SK-N-SH treated with all-trans-retinoic acid at 6 μM for 48 hours (cell line): ENCODE data around the gene NRARP.

Experiments
- ARNTL ChIP-seq: fragments of 450-650 bp; formaldehyde crosslinking; IDR thresholded peaks from 2 replicates; pipeline ENCODE4 v1.5.0; 2020; ENCODE audit warnings: low read depth, mild to moderate bottlenecking, moderate library complexity, borderline replicate concordance
- CSDC2 ChIP-seq: fragments of 250-450 bp; sonication (Bioruptor Pico); IDR thresholded peaks from 2 replicates; pipeline ENCODE4 v1.5.0; 2020; ENCODE audit warnings: mild to moderate bottlenecking, moderate library complexity
- ISL1 ChIP-seq: fragments of 250-450 bp; sonication (Bioruptor Pico); IDR thresholded peaks from 2 replicates; pipeline ENCODE4 v2.1.2; 2022; ENCODE audit warnings: mild to moderate bottlenecking, moderate library complexity
- OSR1 ChIP-seq: fragments of 250-450 bp; sonication (Bioruptor Pico); IDR thresholded peaks from 2 replicates; pipeline ENCODE4 v1.8.0; 2022; ENCODE audit warnings: moderate library complexity, mild to moderate bottlenecking, inconsistent platforms
- ZC3H10 ChIP-seq: fragments of 250-450 bp; sonication (Bioruptor Pico); IDR thresholded peaks from 2 replicates; pipeline ENCODE4 v1.5.1; 2021; ENCODE audit warnings: mild to moderate bottlenecking, moderate library complexity
- ZFP3 ChIP-seq: fragments of 250-450 bp; sonication (Bioruptor Pico); IDR thresholded peaks from 2 replicates; pipeline ENCODE4 v1.5.0; 2020; ENCODE audit warnings: mild to moderate bottlenecking, moderate library complexity
- ZNF565 ChIP-seq: fragments of 450-650 bp; formaldehyde crosslinking; conservative IDR thresholded peaks from 2 replicates; pipeline ENCODE4 v1.5.0; 2020; ENCODE audit warnings: low read depth, mild to moderate bottlenecking, moderate library complexity
- ZNF8 ChIP-seq: fragments of 450-650 bp; formaldehyde crosslinking; IDR thresholded peaks from 2 replicates; pipeline ENCODE4 v1.5.0; 2020; ENCODE audit warnings: mild to moderate bottlenecking, moderate library complexity
- TF ChIP-seq, protein P1 (sequence below): fragments of 250-450 bp; sonication (Bioruptor Pico); IDR thresholded peaks from 2 replicates; pipeline ENCODE4 v1.5.1; 2020; ENCODE audit warnings: low read depth, mild to moderate bottlenecking, moderate library complexity

DNA sequence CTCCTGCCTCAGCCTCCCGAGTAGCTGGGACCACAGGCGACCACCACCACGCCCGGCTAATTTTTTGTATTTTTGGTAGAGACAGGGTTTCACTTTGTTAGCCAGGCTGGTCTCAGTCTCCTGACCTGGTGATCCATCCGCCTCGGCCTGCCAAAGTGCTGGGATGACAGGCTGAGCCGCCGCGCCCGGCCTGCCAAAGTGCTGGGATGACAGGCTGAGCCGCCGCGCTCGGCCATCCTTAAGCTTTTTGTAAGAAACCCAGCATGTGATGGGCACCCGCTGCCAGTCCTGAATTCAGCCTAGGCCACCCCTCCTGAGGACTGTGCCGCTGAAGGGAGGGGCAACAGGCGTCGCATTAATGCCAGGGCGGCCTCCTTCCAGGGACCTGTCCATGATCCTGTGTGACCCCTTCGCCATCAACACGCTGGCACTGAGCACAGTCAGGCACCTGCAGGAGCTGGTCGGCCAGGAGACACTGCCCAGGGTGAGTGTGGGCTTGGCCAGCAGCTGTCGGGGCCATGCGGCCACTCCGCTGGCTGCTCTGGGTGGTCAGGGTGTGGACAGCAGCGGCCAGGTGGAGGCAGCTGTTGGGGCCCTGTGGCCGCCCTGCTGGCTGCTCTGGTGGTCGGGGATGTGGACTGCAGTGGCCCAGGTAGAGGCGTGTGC is 36.4 kb downstream of the NRARP start:
- TF ChIP-seq, protein P1, sequence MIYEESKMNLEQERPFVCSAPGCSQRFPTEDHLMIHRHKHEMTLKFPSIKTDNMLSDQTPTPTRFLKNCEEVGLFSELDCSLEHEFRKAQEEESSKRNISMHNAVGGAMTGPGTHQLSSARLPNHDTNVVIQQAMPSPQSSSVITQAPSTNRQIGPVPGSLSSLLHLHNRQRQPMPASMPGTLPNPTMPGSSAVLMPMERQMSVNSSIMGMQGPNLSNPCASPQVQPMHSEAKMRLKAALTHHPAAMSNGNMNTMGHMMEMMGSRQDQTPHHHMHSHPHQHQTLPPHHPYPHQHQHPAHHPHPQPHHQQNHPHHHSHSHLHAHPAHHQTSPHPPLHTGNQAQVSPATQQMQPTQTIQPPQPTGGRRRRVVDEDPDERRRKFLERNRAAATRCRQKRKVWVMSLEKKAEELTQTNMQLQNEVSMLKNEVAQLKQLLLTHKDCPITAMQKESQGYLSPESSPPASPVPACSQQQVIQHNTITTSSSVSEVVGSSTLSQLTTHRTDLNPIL: no peak
- TF ChIP-seq ARNTL (no peak), OSR1 (CRISPR knock-in tag) (no peak), ISL1 (CRISPR knock-in tag) (no peak), CSDC2 (no peak), ZFP3 (CRISPR knock-in tag) (no peak), ZC3H10 (no peak), ZNF8 (CRISPR knock-in tag) (no peak), ZNF565 (no peak)
